ENCODE measurements around the gene MTA1. TPM values are rescaled to one million over a fixed set of nuclear protein-coding genes. Genes with fewer than 3 reads are reported as not detected.

MTA1 gene
- total and polyA plus RNA-seq, 4 donors: 3.7 to 28.1 (median 21.0) TPM

GRCh38 chr14:105471823-105472485 is 52.3 kb downstream of the MTA1 start:
- no peaks in the 10 kb centered on the region for H3K9me3 ChIP-seq (ENCODE audit: control insufficient read depth in 4 of 4, low read length in 3 of 4)
- peak overlapping the region in 1 of 2 donors; percentile 62 for H3K27ac ChIP-seq (ENCODE audit: low read depth in 1 of 2, low read length in 2 of 2)
- peaks cover 0 to 12% (median 0%) of the 10 kb centered on the region in 4 donors for H3K36me3 ChIP-seq (ENCODE audit: control insufficient read depth in 4 of 4, insufficient read depth in 3 of 4, low read depth in 1 of 4, low read length in 3 of 4)
- no peaks in the 10 kb centered on the region for H3K27me3 ChIP-seq (ENCODE audit: control insufficient read depth in 4 of 4, insufficient read depth in 4 of 4, low read length in 3 of 4)
- DNase-seq (ENCODE audit: low spot score): no peak
- H3K4me3 ChIP-seq (ENCODE audit: low read depth in 1 of 3, low read length in 3 of 3): no peak overlapping the region
- peaks cover 31 to 71% (median 52%) of the 10 kb centered on the region in 4 donors for H3K4me1 ChIP-seq (ENCODE audit: control insufficient read depth in 4 of 4, insufficient read depth in 4 of 4, low read length in 3 of 4)
- TF ChIP-seq JUND (IDR thresholded peaks at IDR 0.05) (no peak), TAF1 (conservative IDR thresholded peaks at IDR 0.05) (no peak), REST (IDR thresholded peaks at IDR 0.05) (no peak), HNF4G (IDR thresholded peaks at IDR 0.05) (no peak), RXRA (IDR thresholded peaks at IDR 0.05) (no peak), GABPA (IDR thresholded peaks at IDR 0.05 in 1 of 2, conservative IDR thresholded peaks at IDR 0.05 in 1 of 2) (no peak), NR2F2 (IDR thresholded peaks at IDR 0.05) (no peak), ZBTB33 (IDR thresholded peaks at IDR 0.05) (no peak), EGR1 (IDR thresholded peaks at IDR 0.05; ENCODE audit: low read depth in 2 of 2) (no peak), YY1 (IDR thresholded peaks at IDR 0.05) (no peak), MAX (IDR thresholded peaks at IDR 0.05) (no peak)
- H3K9ac ChIP-seq (ENCODE audit: low read depth in 1 of 2, low read length in 2 of 2): no peak overlapping the region
- 88% methylated on average over 8 of the region's 8 CpGs for WGBS

GRCh38 chr14:105472486-105472991 is 52.9 kb downstream of the MTA1 start:
- Histone ChIP-seq H3K9ac (ENCODE audit: low read depth in 1 of 2, low read length in 2 of 2) (no peak overlapping the region), H3K27me3 (ENCODE audit: control insufficient read depth in 4 of 4, insufficient read depth in 4 of 4, low read length in 3 of 4) (no peaks in the 10 kb centered on the region), H3K4me1 (ENCODE audit: control insufficient read depth in 4 of 4, insufficient read depth in 4 of 4, low read length in 3 of 4) (peaks cover 36 to 70% (median 55%) of the 10 kb centered on the region in 4 donors), H3K36me3 (ENCODE audit: control insufficient read depth in 4 of 4, insufficient read depth in 3 of 4, low read depth in 1 of 4, low read length in 3 of 4) (peaks cover 0 to 11% (median 0%) of the 10 kb centered on the region in 4 donors), H3K4me3 (ENCODE audit: low read depth in 1 of 3, low read length in 3 of 3) (no peak overlapping the region), H3K9me3 (ENCODE audit: control insufficient read depth in 4 of 4, low read length in 3 of 4) (no peaks in the 10 kb centered on the region), H3K27ac (ENCODE audit: low read depth in 1 of 2, low read length in 2 of 2) (peak overlapping the region in 1 of 2 donors; percentile 62)
- DNase-seq (ENCODE audit: low spot score): no peak
- WGBS: 39% methylated on average over 12 of the region's 12 CpGs
- no peak for TF ChIP-seq RXRA (IDR thresholded peaks at IDR 0.05)
- TF ChIP-seq CTCF (IDR thresholded peaks at IDR 0.05; ENCODE audit: low read depth, low read length, missing input control): no peak
- no peak for TF ChIP-seq HNF4G (IDR thresholded peaks at IDR 0.05)
- TF ChIP-seq SP1 (IDR thresholded peaks at IDR 0.05): no peak
- TF ChIP-seq ATF3 (IDR thresholded peaks at IDR 0.05): no peak
- no peak for TF ChIP-seq EGR1 (IDR thresholded peaks at IDR 0.05; ENCODE audit: low read depth in 2 of 2)
- TF ChIP-seq MAX (IDR thresholded peaks at IDR 0.05): no peak
- TF ChIP-seq TAF1 (conservative IDR thresholded peaks at IDR 0.05): no peak
- TF ChIP-seq HNF4A (conservative IDR thresholded peaks at IDR 0.05): no peak
- no peak for TF ChIP-seq YY1 (IDR thresholded peaks at IDR 0.05)
- no peak for TF ChIP-seq GABPA (IDR thresholded peaks at IDR 0.05 in 1 of 2, conservative IDR thresholded peaks at IDR 0.05 in 1 of 2)
- TF ChIP-seq JUND (IDR thresholded peaks at IDR 0.05): no peak
- TF ChIP-seq FOXA1 (IDR thresholded peaks at IDR 0.05): no peak
- TF ChIP-seq REST (IDR thresholded peaks at IDR 0.05): no peak
- no peak for TF ChIP-seq NR2F2 (IDR thresholded peaks at IDR 0.05)
- no peak for TF ChIP-seq RAD21 (IDR thresholded peaks at IDR 0.05)
